GM18511 (cell line): ENCODE data around the gene ARHGAP26.

Experiments
- ATAC-seq: cut with Tn5 transposase; IDR thresholded peaks from one replicate; pipeline ENCODE4 v1.9.1; 2021; ENCODE audit warnings: mild to moderate bottlenecking, moderate library complexity; ENCODE audit not compliant: unreplicated experiment

Gene ARHGAP26

GRCh38 chr5:142896325-142897007, 126.3 kb downstream of the ARHGAP26 start:
- ATAC-seq = no peak

GRCh38 chr5:142897328-142897727, 127.2 kb downstream of the ARHGAP26 start:
- ATAC-seq = no peak

GRCh38 chr5:142900927-142901326, 130.8 kb downstream of the ARHGAP26 start:
- no peak for ATAC-seq

- ATAC-seq = no peak
Measured at GRCh38 chr5:142901476-142902185, 131.5 kb downstream of the ARHGAP26 start.

- no peak for ATAC-seq
Measured at GRCh38 chr5:142902186-142902965, 132.2 kb downstream of the ARHGAP26 start.

DNA sequence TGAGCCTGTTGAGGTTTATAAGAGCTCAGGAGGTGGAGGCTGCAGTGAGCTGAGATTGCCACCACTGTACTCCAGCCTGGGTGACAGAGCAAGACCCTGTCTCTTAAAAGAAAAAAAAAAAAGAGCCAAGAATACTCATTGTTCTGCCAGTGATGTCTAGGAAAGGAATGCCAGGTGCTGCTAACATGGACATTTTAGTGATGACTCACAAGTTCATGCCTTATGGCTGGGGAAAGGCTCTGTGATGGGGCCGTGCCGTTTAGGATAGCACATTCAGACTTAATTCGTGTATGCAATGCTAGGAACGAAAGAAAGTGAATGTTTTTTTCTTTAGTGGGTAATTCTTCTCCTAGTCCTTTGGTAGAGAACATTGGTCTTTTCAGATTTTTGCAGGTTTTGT, 134.2 kb downstream of the ARHGAP26 start:
- no peak for ATAC-seq

- no peak for ATAC-seq
Measured at GRCh38 chr5:142905348-142905747, 135.2 kb downstream of the ARHGAP26 start.

GRCh38 chr5:142906863-142907671, 136.9 kb downstream of the ARHGAP26 start:
- ATAC-seq = no peak

GRCh38 chr5:142908659-142909058, 138.5 kb downstream of the ARHGAP26 start:
- ATAC-seq = no peak

- no peak for ATAC-seq
Measured at GRCh38 chr5:142910128-142910527, 140.0 kb downstream of the ARHGAP26 start.

DNA sequence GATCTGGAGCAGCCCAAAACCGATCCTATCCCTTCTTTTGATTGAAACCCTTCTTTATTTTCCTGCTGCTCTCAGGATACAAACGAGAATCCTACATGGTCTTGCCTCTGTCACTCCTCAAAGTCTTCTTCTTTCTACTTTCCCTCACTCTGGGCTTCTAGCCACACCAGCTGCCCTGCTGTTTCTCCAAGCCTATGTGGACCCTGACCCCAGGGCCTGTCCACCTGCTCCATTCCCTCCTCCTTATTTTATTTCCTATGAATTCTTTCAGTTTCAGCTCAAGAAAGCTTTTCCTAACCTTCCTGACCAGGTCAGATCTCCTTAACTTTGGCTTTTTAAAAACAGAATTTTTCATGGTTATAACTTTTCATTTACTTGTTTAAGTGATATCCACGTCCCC, 141.0 kb downstream of the ARHGAP26 start:
- ATAC-seq = no peak

DNA sequence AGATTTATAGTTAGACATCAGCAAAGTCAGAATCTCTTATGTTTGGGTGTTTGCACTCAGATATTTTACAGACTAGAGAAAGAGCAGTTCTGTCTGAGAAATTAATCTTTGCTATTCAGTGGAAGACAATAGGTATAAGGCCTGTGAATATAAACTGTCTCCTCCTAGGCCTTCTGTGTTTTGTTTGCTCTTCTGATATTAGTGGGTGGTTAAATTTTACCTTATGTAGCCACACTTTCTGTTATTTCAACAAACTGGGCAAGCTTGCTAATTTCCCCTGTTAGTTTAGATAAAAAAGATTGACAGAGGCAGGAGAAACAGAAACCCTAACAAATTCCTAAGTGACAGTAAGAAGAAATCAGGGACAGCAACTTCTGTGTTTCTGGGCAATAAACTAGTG, 141.6 kb downstream of the ARHGAP26 start:
- no peak for ATAC-seq

DNA sequence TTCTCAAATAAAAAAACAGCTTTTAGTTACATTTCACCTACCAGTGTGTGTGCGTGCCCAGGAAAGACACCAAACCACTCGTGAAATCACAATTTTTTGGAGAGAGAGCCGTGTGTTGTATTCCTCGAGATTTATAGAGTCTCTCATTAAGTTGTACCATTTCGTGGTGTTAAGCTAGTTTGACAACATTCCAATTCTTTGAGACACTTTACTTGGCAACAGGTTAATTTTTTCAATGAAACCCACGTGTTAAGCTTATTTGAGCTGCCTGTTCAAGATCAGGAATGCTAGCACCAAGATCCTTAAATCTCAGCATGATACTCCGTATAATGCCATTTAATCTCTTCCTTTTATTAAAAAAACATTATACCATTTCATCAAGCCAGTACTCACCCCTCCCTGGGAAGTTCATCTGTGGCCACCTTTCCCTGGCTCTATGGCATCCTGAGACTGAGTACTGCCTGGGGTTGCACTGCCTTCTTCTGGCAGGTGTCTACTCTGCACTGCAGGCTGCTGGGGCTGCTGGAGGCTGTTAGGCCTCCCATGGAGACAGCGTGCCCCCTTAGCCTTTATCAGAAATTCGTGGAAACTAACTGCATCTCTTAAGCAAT, 143.7 kb downstream of the ARHGAP26 start:
- no peak for ATAC-seq

DNA sequence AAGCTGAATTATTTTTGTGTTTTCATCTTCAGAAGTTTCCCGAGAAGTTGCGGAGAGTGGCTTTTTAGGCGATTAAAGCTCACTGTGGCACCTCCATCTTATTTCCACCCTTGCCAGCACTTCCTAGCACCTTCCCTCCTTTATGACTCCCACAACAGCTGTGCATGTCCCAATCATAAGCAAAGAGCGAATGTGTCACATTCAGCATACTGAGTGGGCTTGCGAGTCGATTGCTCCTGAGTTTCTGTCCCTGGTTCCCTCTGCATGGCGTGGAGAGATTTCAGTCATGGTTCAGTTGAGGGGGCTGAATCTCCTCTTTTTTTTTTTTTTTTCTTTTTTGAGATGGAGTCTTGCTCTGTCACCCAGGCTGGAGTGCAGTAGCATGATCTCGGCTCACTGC, 144.9 kb downstream of the ARHGAP26 start:
- ATAC-seq = no peak

GRCh38 chr5:142915813-142916424, 145.7 kb downstream of the ARHGAP26 start:
- peak; percentile 65 for ATAC-seq

GRCh38 chr5:142918959-142919635, 148.9 kb downstream of the ARHGAP26 start:
- ATAC-seq = no peak

- no peak for ATAC-seq
Measured at GRCh38 chr5:142920849-142921612, 150.9 kb downstream of the ARHGAP26 start.

DNA sequence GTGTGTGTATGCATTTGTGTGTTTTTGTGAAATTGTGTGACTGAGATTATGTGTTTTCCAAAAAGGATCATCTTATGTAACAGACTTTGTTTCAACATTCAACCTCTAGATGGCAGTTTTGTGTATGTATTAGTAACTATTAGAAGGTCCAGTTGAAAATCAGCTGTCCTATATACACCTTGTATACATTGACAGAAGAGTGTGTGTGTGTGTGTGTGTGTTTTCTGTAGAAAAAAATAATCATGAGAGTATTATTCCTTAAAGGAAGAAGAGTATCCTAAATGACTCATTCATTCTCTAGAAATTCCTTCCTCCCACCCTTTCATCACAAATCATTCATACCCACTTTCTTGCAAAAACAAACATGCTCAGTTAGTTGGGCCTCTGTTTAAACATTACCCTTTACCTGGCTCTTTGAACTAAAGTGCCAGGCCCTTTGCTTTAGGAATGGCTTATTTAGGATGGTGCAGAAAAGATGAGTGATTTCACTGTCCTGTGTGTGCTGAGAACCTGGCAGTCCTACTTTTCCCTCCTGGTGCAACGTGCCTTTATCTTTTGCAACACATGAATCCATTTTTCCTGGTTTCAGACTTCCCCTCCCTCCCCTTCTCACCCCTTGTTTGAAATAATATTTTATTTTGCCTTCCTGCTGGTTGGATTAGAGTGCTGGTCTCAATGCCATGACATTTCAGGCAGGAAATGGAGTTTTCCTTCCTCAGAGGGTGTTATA, 152.2 kb downstream of the ARHGAP26 start:
- ATAC-seq = peak; percentile 82
